Measurements from ENCODE around the gene ABHD17A. TPM values are rescaled to one million over a fixed set of nuclear protein-coding genes. Genes with fewer than 3 reads are reported as not detected.
A peak's percentile ranks its signal among the peaks of the same experiment; 100 is the strongest.
"Not testable (repeated sequence)": the region's sequence is repeated elsewhere in the genome, so short reads cannot be mapped to it uniquely, and the experiment has no call there.

The ABHD17A gene
- total RNA-seq (2022) (47.7 and 51.8 TPM in 2 replicates), Bru-seq, nascent RNA (percentile 55 among the genes with signal in this experiment), BruChase-seq, experiment 1, labeled RNA remaining after a 2-hour chase (percentile 67 among the genes with signal in this experiment), BruChase-seq, experiment 2, labeled RNA remaining after a 6-hour chase (percentile 79 among the genes with signal in this experiment)
- long read RNA-seq, full-length matches to known transcripts, result 104 of 130 reads
- long read RNA-seq, partial matches to known transcripts, result 17 of 130 reads
- long read RNA-seq, other reads (novel, unspliced or antisense), result 9 of 130 reads

GRCh38 chr19:1885398-1886119 is at the start of gene ABHD17A:
TSS of gene ABHD17A (minus strand) at chr19:1885496. CDS start at chr19:1881566, 3,930 bp downstream.
- H3K36me3 ChIP-seq (ENCODE audit: control insufficient read depth, insufficient read depth, low read length); H3K27me3 ChIP-seq (replicated peaks; ENCODE audit: control insufficient read depth, insufficient read depth, low read length); intact Hi-C loops (cut with micrococcal nuclease; ENCODE audit: unreplicated experiment); H3K27me3 Mint-ChIP-seq (ENCODE audit: insufficient read depth, unreplicated experiment); H3K9me3 ChIP-seq; H3K9me3 Mint-ChIP-seq (ENCODE audit: unreplicated experiment); BruUV-seq (replicated peaks): not testable (repeated sequence)
- H3K4me1 ChIP-seq, result peaks cover 27% of the 10 kb centered on the region
- DNase-seq, result peak; percentile 90 to 92
- POLR2A ChIA-PET, result interaction anchor here (0.6 to 1.3 kb wide), 4 partner anchors 9 to 340 kb away, joined by 4 to 12 read pairs (median 7); no protein-coding TSS in a partner anchor
- peak within 1 kb of the TSS; percentile 94 for H3K4me3 ChIP-seq (ENCODE audit: low read depth, low read length)
- H3K36me3 Mint-ChIP-seq (ENCODE audit: insufficient read depth, unreplicated experiment), result peaks cover 16% of the 10 kb centered on the region
- peak within 1 kb of the TSS; percentile 91 for H3K4me3 Mint-ChIP-seq (ENCODE audit: unreplicated experiment)
- CTCF ChIA-PET, result interaction anchor here (0.6 to 1.2 kb wide), 6 partner anchors 9 to 606 kb away, joined by 3 to 6 read pairs (median 4); no protein-coding TSS in a partner anchor
- peak within 1 kb of the TSS; percentile 89 for H3K27ac Mint-ChIP-seq (ENCODE audit: unreplicated experiment)
- H3K4me1 Mint-ChIP-seq (ENCODE audit: low read depth, unreplicated experiment), result peaks cover 26% of the 10 kb centered on the region

GRCh38 chr19:1933942-1934341 is 48.6 kb upstream of the ABHD17A start:
- POLR2A ChIA-PET, result no interaction called here
- H3K4me3 ChIP-seq (ENCODE audit: low read depth, low read length), result no peak overlapping the region
- no peaks in the 10 kb centered on the region for H3K27me3 Mint-ChIP-seq (ENCODE audit: insufficient read depth, unreplicated experiment)
- H3K9me3 Mint-ChIP-seq (ENCODE audit: unreplicated experiment), result no peaks in the 10 kb centered on the region
- H3K4me1 Mint-ChIP-seq (ENCODE audit: low read depth, unreplicated experiment), result peaks cover 12% of the 10 kb centered on the region
- BruUV-seq (replicated peaks), result no TSS peak
- intact Hi-C loops (cut with micrococcal nuclease; ENCODE audit: unreplicated experiment), result no loop called here
- H3K9me3 ChIP-seq, result peaks cover 6% of the 10 kb centered on the region
- no peak overlapping the region for H3K4me3 Mint-ChIP-seq (ENCODE audit: unreplicated experiment)
- no peak for TF ChIP-seq CTCF (IDR thresholded peaks at IDR 0.05; ENCODE audit: insufficient read depth in 1 of 2, low read depth in 1 of 2, low read length in 1 of 2, severe bottlenecking in 1 of 2, unreplicated experiment in 1 of 2)
- DNase-seq, result no peak
- no peak overlapping the region for H3K27ac Mint-ChIP-seq (ENCODE audit: unreplicated experiment)
- no peaks in the 10 kb centered on the region for H3K27me3 ChIP-seq (replicated peaks; ENCODE audit: control insufficient read depth, insufficient read depth, low read length)
- CTCF ChIA-PET, result interaction anchor here (0.6 kb wide), 1 partner anchor 157 kb away, joined by 4 read pairs; no protein-coding TSS in a partner anchor
- no peaks in the 10 kb centered on the region for H3K36me3 ChIP-seq (ENCODE audit: control insufficient read depth, insufficient read depth, low read length)
- H3K4me1 ChIP-seq, result peaks cover 5% of the 10 kb centered on the region; the same call in 1 of the 2 replicates
- H3K36me3 Mint-ChIP-seq (ENCODE audit: insufficient read depth, unreplicated experiment), result peaks cover 10% of the 10 kb centered on the region

DNA sequence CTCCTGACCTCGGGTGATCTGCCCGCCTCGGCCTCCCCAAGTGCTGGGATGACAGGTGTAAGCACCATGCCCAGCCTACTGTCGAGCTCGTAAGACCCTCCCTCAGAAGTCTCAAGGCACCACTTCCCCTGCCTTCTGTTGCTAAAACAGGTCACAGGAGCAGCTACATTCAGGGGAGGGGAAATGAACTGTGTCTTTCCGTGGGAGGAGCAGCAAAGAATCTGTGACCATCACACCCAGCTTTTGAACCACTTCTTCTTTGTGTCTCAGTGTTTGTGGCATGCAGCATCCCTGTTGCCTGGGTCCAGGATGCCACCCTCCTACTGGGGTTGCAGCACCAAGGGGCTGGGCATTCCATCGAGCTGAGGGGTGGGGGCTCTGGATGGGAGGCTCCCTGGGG is 47.9 kb upstream of the ABHD17A start:
- TF ChIP-seq CTCF (IDR thresholded peaks at IDR 0.05; ENCODE audit: insufficient read depth in 1 of 2, low read depth in 1 of 2, low read length in 1 of 2, severe bottlenecking in 1 of 2, unreplicated experiment in 1 of 2), result no peak
- Histone ChIP-seq H3K4me1 (peaks cover 5% of the 10 kb centered on the region; the same call in 1 of the 2 replicates), H3K27me3 (replicated peaks; ENCODE audit: control insufficient read depth, insufficient read depth, low read length) (no peaks in the 10 kb centered on the region), H3K9me3 (peaks cover 6% of the 10 kb centered on the region), H3K4me3 (ENCODE audit: low read depth, low read length) (no peak overlapping the region), H3K36me3 (ENCODE audit: control insufficient read depth, insufficient read depth, low read length) (no peaks in the 10 kb centered on the region)
- H3K4me1 Mint-ChIP-seq (ENCODE audit: low read depth, unreplicated experiment), result peaks cover 12% of the 10 kb centered on the region
- no peaks in the 10 kb centered on the region for H3K9me3 Mint-ChIP-seq (ENCODE audit: unreplicated experiment)
- DNase-seq, result no peak
- no peak overlapping the region for H3K27ac Mint-ChIP-seq (ENCODE audit: unreplicated experiment)
- no peaks in the 10 kb centered on the region for H3K27me3 Mint-ChIP-seq (ENCODE audit: insufficient read depth, unreplicated experiment)
- intact Hi-C loops (cut with micrococcal nuclease; ENCODE audit: unreplicated experiment), result no loop called here
- no peak overlapping the region for H3K4me3 Mint-ChIP-seq (ENCODE audit: unreplicated experiment)
- ChIA-PET POLR2A (no interaction called here), CTCF (no interaction called here)
- BruUV-seq (replicated peaks), result no TSS peak
- peaks cover 14% of the 10 kb centered on the region for H3K36me3 Mint-ChIP-seq (ENCODE audit: insufficient read depth, unreplicated experiment)

Measured in Caco-2 (cell line).